NCI-H748 (cell line): Measurements from ENCODE around the gene SCAMP2.
A peak's percentile ranks its signal among the peaks of the same experiment; 100 is the strongest.

Source experiments
- DNase-seq: peaks from one replicate; lab custom pipeline; 2025; ENCODE audit not compliant: unreplicated experiment; lab: John Stamatoyannopoulos, UW

Gene SCAMP2

DNA sequence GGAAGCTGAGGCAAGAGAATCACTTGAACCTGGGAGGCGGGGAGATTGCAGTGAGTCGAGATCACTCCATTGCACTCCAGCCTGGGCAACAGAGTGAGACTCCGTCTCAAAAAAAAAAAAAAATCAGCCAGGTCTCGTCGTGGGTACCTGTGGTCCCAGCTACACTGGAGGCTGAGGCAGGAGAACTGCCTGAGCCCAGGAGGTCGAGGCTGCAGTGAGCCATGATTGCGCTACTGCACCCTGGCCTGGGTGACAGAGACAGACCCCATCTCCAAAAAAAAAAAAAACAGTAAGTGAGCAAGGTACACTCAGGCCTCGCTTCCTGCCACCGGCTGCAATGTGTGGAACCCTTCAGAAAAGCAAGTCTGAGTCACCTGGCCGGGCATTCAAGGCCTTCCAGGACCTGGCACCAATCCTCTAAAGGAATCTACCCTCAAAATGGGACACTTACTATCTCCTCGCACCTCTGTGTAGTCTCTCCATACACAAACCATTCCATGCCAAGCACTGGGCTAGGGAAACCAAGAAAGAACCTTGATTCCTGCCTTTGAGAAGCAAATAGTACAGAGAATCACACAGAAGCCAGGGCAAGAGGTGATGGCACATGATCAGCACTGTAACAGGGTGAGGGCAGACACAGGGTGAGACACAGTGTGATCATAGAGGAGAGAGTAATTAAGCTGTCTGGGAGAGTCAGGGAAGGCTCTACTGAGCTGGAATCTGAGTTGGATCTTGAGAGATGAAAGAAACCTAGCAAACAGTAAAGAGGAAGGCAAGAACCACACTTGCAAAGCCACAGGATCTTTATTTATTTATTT lies 9.7 kb downstream of the SCAMP2 start:
- DNase-seq: no peak

GRCh38 chr15:74858369-74858740 lies 14.8 kb downstream of the SCAMP2 start:
- DNase-seq: no peak

DNA sequence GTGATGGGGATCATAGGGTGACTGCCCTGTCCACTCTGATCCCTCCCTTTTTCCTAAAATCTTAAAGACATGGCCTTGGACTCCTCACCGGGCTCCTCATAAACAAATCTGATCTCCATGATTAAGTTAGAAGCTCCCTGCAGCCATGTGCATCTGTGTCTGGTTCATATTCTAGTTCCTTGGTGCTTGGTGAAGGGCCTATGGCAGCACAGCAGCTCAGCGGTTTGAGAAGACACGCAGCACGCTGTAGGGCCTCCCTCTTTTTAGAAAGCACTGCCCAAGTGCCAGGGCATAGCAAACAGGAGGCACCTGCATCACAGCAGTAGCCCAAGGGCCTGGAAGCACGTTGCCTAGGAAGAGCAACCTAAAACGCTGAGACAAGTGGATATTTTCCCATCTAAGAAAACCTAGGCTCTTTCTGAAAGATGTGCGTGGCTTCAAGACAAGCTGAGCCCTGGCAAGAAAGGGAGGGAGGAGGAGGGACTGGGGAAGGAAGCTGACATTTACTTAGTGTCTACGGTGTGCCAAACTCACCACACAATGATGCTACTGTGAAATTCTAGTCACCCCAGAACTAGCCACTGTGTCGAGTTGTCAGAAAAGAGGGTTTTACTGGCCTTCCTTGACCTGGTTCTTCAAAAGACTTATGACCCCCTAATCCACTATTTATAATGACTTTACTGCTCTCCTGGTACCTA lies 15.3 kb downstream of the SCAMP2 start:
- DNase-seq: no peak

DNA sequence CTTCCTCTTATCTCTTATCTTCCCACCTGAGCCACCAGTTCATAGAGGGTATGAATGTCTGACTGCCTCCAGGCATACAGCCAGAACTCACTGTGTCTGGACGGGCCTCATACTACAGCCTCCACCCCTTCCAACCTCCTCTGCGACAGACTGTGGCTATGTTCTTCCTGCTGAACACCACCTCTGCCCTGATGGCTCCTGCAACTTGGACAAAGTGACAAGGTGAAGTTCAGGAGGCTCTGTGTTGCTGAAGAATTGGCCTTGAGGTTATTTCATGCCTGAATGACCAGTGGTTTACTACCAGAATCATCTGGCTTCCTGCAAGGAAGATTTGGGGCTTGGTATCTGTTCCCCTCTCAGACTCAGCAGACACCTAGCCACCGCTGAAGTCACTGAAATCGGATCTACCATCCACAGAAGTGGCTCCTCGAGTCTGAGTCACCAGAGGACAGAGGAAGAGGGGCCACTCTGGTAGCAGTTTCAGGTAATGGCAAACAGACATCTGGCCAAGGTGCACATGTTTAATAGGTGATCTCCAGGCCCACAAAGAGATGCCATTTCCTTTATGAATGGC lies 16.0 kb downstream of the SCAMP2 start:
- no peak for DNase-seq

DNA sequence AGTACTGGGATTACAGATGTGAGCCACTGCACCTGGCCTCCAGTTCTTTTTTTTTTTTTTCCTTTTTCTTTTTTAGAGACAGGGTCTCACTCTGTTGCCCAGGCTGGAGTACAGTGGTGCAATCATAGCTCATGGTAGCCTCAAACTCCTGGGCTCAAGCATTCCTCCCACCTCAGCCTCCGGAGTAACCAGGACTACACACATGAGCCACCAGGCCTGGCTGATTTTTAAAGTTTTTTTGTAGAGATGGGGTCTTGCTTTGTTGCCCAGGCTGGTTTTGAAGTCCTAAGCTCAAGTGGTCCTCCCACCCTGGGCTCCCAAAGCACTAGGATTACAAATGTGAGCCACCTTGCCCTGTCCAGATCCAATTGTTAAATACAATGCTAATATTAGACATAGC lies 16.6 kb downstream of the SCAMP2 start:
- no peak for DNase-seq

DNA sequence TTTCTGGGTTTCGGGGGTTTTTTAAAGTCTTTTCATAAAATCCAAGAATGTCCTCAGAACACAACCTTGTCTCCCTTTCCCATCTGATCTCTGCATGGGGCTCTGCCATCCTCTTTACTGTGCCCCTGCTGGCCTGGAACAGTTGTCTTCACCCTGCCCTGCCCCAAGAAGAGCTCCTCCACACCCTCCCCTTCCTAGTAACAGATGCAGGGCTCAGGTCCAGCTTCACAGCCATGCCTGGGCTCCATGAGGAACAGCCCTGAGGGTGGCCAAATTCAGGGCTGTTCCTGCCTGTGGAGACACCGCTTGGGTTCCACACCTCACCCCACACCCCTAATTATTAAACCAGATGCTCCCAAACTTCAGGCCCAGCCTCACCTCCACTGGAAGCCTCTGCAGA lies 17.3 kb downstream of the SCAMP2 start:
- no peak for DNase-seq

DNA sequence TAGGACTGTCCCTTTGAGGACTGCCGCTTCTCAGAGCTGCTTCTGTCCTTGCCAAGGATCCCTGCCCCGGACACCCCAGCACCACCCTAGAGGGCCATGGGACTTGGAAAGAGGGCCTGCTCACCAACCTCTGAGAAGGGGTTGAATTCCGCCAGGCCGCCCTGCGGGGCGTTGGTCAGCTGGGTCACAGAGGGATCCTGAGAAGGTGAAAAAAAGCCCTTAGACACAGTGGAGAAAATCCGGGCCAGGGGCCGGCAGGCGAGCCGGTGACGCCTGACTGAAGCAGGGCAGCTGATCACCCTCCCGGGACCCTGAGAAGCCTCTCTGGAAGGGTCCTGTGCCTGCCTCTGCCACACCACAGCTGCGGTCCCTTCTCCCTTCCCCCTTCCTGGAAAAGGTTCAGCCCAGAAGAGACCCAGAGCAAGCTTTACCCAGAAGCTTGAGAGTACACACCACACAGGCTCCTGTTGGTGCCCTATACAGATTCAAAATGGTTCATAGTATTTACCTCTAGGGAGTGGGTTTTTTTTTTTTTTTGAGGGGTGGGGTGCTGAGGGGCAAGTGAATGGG lies 18.6 kb downstream of the SCAMP2 start:
- DNase-seq: no peak

GRCh38 chr15:74851960-74852359 lies 21.2 kb downstream of the SCAMP2 start:
- no peak for DNase-seq

DNA sequence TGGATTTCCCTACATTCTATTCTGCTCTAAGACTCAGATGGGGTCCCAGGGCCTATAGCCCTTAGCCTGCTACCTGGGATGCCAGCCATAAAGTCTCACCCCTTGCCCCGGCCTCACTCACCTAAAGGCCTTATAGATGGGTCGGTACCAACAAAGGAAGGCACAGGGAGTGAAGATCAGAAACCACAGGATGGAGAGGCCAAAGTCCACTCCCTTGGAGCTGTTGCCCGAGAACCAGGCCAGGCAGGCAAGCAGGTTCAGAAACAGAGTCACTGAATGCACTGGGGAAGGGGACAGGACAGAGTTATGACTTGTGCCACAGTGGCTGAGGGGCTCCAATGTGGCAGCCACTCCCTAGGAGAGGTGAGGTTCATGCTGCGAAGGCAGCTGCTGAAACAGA lies 22.8 kb downstream of the SCAMP2 start:
- no peak for DNase-seq

- no peak for DNase-seq
These were observed 25.7 kb downstream of the SCAMP2 start for GRCh38 chr15:74847432-74847831.

GRCh38 chr15:74845581-74845980 lies 27.6 kb downstream of the SCAMP2 start:
- DNase-seq: no peak

- DNase-seq: no peak
These were observed 28.0 kb downstream of the SCAMP2 start for GRCh38 chr15:74845208-74845568.

GRCh38 chr15:74844319-74845207 lies 28.6 kb downstream of the SCAMP2 start:
- DNase-seq: no peak

GRCh38 chr15:74843891-74844299 lies 29.3 kb downstream of the SCAMP2 start:
- no peak for DNase-seq

DNA sequence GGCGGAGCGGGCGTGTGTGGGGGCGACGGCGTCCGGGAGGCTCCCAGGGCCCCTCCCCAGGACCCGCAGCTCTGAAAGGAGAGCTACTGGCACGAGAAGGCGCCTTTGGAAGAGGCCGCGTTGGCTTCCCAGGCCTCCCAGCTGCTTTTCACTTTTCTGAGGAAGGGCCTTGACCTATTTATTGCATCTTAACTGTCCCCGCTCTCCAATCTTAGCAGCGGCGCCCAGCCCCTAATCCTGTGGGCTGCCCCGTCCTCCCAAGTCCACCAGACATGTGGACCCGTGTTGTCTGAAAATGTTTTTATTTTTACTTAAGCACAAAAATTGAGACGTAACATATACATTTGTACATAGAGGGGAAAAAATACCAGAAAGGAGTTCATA lies 29.7 kb downstream of the SCAMP2 start:
- DNase-seq: no peak

- DNase-seq: peak; percentile 88
These were observed 30.4 kb downstream of the SCAMP2 start, which contains the start of gene ULK3 for GRCh38 chr15:74842581-74843444. Gene ULK3, minus strand, starts transcription at chr15:74843156. Its CDS starts 51 bp downstream, at chr15:74843105.

DNA sequence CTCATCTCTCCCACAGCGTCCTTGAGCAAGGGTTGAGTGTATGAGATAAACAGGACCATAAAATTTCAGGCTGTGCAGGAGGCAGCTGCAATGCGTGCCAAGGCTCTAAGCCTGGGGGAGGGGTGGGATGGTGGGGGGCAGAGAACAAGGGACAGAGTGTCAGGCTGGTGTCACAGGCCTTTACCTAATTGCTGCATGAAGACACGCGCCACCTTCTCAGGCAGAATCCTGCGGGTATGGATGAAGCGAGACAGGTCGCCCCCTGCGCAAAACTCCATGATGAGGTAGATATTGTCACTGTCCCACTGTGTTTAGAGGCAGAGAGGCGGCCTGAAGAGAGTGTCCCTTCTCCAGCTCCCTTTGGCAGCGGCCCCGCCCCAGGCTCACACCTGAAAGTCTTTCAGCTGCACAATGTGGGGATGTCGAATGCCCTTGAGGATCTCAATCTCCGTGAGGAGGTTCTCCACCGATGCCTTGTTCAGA lies 31.2 kb downstream of the SCAMP2 start:
- no peak for DNase-seq

DNA sequence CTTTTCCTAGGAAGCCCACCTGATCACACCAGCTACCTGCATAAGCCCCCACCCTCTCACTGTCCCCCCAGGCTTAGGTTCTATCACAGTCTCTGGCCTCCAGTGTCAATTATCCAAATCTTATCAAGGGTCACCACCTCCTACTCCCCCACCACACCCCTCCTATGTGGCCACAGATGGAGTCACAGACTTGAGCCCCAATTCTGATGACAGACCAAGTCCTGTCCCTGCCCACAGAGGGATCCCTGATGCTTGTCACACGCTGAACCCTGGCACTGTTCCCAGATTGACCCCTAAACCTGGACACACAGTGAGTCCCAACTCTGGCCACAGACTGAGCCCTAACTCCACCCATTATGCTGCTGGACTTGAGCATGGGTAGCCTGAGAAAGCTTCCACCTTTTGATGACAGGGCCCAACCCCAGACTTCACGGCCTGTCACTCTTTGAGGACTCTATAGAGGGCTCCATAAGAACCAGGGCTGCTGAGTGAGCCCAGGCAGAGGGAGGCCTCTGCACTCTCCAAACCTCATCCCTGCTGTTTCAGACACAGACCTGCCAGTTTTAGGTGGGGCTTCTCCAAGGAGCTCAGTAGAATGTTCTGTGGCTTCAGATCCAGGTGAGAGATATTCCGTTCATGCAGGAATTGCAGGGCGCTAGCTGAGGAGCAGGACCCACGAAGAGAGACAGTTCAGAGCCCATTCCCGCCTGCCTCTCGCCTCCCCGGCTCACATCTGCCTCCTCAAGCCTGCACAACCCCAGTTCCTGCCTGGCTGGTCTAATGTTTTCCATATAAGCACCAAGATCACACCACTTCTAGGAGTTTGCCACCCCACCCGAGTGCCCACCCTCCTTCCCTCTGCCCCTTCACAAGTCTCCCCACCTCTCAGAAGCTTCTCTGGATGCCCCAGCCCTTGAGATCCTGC lies 32.1 kb downstream of the SCAMP2 start:
- no peak for DNase-seq
